LNCAP (cell line): ENCODE results near the gene NDST1.

Experiments used
- TF ChIP-seq, protein P1 (sequence below): fragments of 450-650 bp; IDR thresholded peaks from 2 replicates; pipeline ENCODE4 v1.5.1; 2017; ENCODE audit warnings: mild to moderate bottlenecking

The NDST1 gene

DNA sequence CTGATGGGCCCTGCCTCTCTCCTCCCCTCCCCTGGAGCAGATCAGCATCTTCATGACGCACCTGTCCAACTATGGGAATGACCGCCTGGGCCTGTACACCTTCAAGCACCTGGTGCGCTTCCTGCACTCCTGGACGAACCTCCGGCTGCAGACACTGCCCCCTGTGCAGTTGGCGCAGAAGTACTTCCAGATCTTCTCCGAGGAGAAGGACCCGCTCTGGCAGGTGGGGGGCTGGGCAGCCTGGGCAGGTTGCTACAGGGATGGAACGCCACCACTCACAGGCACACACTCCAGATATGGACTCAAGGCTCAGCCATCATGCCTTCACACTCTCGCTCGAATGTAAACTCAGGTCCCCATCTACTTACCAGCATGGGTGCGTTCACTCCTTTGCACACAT, 32.1 kb downstream of the NDST1 start:
- TF ChIP-seq, protein P1, sequence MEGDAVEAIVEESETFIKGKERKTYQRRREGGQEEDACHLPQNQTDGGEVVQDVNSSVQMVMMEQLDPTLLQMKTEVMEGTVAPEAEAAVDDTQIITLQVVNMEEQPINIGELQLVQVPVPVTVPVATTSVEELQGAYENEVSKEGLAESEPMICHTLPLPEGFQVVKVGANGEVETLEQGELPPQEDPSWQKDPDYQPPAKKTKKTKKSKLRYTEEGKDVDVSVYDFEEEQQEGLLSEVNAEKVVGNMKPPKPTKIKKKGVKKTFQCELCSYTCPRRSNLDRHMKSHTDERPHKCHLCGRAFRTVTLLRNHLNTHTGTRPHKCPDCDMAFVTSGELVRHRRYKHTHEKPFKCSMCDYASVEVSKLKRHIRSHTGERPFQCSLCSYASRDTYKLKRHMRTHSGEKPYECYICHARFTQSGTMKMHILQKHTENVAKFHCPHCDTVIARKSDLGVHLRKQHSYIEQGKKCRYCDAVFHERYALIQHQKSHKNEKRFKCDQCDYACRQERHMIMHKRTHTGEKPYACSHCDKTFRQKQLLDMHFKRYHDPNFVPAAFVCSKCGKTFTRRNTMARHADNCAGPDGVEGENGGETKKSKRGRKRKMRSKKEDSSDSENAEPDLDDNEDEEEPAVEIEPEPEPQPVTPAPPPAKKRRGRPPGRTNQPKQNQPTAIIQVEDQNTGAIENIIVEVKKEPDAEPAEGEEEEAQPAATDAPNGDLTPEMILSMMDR = no peak

DNA sequence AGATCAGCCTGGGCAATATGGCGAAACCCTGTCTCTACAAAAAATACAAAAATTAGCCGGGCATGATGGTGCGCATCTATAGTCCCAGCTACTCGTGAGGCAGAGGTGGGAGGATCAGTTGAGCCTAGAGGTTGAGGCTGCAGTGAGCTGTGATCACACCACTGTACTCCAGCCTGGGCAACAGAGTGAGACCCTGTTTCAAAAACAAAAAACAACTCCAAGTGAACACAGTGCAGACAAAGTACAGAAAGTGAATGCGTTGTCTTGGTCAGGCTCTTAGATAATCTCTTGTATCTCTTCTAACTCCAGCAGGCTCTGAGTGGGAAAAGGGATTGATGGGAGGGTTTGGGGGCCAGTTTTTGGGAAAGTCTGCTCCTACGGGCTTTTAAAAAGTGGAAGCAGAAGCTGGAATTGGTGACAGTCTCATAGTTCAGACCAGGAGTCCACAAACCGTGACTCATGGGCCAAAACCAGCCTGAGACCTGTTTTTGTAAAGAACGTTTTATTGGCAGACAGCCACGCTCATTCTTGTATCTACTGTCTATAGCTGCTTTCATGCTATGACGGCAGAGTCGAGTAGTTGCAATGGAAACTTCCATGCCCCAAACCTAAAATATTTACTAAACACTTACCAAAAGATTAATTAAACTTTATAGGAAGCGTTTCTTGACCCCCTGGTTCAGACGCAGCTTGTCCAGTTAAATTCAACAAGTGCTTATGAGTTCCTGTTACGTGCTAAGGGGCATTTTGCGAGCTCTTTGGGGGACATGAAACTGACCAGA, 32.9 kb downstream of the NDST1 start:
- TF ChIP-seq, protein P1 = no peak

DNA sequence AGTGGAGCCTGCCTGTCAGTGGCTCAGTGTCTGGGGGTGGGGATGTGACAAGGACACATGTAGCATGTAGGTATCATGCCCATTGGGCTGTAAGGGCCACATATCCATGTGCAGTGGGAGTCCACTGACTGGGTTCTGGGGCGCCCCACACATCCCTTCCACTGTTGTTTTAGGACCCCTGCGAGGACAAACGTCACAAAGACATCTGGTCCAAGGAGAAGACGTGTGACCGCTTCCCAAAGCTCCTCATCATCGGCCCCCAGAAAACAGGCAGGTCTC, 33.4 kb downstream of the NDST1 start:
- TF ChIP-seq, protein P1 = no peak

DNA sequence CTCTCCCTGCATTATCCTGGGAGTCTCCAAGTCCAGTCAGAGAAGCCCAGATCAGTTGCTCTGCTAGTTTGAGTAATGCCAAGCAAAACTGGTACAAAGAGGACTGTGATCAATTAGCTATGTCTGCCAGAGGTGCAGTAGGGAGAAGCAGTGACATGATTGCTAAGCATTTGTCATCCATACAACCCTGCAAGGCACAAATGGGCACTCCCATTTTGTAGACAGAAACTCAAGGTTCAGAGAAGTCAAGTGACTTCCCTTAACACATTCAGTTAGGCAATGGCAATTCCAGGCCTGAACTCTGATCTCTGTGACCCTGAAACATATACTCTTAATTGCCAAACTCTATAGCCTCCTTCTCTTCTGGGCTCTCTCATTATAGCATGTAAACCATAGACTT, 34.0 kb downstream of the NDST1 start:
- TF ChIP-seq, protein P1 = no peak

DNA sequence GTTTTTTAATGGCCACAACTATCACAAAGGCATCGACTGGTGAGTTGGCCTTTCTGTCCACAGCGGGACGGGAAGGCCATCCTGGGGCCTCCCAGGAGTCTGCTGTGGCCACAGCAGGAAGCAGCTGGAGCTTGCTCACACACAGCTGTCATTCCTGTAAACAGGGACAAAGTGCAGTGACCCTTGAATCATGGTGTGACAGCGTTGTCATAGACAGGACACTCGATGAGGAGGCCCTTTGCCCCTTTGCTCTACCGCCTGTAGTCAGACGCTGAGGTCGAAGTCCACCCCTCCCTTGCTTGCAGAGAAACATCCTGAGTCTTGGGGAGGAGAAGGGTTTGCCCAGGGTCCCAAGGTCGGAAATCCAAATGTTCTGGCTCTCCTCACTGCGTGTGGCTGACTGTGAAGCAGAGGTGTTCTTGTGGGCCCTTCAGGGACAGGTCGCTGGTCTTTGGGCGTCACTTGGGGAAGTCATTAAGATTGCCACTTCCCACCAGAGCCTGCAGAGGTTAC, 35.1 kb downstream of the NDST1 start:
- TF ChIP-seq, protein P1 = no peak

DNA sequence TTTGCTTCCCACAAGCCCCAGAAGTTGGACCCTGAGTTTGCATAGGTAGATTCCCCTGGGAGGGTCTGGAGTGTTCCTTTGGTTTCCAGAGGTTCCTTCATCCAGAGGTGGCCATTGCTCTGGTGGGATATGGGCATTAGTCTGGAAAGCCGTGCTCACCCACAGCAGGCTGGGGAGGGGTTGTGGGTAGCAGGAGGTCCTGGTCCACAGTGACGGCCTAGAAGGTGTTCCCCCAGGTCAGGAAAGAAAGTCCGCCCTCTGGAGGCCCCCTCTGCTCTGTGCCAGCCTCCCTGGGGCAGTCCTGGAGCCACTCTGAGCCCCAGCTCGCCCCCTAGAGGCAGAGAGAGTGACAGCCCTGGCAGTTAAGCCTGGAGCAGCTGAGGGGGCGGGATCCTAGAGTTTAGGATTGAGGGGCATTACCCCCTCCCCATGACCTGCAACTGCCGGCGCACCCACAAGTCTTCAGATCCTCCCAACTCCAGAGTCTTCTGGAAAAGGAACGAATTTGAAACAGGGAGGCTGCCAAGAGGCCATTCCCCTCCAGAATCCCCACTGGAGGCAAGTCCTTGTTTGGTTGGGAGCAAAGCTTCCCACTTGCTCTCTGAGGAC, 36.8 kb downstream of the NDST1 start:
- TF ChIP-seq, protein P1 = peak; percentile 90

DNA sequence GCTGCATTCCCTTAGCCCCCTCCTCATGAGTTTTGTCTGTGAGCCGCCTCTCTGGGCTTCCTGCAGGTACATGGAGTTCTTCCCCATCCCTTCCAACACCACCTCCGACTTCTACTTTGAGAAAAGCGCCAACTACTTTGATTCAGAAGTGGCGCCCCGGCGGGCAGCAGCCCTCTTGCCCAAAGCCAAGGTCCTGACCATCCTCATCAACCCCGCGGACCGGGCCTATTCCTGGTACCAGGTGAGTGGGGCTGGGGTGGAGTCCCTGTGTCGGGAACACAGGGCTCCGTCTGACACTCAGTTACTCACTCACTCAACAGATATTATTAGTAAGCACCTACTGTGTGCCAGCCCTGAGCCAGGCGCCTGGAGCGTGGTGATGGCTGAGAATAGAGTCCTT, 37.3 kb downstream of the NDST1 start:
- TF ChIP-seq, protein P1 = no peak
